HG03342 (cell line): ENCODE measurements around the gene MTPN.

Source experiments
- ATAC-seq: cut with Tn5 transposase; IDR thresholded peaks from one replicate; pipeline ENCODE4 v1.9.1; 2021; ENCODE audit warnings: mild to moderate bottlenecking, moderate library complexity; ENCODE audit not compliant: unreplicated experiment

MTPN gene

GRCh38 chr7:135977007-135977741, at the start of gene MTPN:
Gene MTPN, minus strand, starts transcription at chr7:135977359. Its CDS starts 259 bp downstream, at chr7:135977100.
- ATAC-seq: peak; percentile 52

- ATAC-seq: no peak
Observed at GRCh38 chr7:136026209-136026608, 49.0 kb upstream of the MTPN start.

DNA sequence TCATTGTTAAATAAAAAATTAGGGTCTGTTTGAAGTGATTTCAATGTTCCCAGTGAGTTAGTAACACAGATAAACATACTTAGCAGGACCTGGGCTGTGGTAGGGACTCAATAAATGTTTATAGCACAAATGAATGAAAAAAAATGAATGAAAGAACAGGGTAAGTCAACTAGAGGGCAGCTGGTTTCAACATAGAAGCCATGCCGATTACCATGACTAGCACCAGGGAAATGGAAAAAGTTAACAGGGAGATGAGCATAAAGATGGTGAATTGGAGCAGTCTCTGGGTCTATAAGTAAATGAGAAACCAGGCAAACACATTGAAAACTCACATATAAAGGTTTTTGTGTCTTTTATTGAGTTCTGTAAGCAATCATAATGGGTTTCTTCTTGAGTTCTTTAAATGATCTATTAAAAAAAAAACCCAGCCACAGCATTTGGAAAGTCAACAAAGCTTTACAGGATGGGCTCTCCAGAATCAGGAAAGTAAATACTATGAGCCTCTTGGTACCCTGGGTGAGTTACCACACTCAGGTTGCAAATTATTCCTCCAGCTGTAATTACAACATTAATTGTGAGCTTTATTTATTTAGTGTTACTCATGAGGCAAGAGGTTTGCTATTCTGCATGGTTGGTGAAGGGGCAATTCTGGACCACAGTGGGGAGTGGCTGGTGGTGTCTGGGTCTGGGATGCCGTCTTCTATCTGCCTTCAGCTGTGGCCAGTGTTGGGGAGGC, 46.1 kb upstream of the MTPN start:
- no peak for ATAC-seq

DNA sequence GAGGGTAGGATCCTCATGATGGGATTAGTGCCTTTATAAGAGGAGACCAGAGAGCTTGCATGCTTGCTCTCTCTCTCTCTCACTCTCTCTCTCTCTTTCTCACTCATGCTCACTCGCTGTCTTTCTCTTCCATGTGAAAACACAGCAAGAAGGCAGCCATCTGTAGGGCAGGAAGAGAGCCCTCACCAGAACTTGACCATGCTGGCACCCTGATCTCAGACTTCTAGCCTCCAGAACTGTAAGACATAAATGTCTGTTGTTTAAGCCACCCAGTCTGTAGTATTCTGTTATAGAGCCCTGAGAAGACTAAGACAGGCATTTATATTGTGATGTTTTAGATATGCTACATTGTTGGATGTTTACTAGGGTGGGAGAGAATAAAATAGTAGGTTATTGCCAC, 43.4 kb upstream of the MTPN start:
- ATAC-seq: no peak

GRCh38 chr7:136018104-136018503, 40.9 kb upstream of the MTPN start:
- ATAC-seq: no peak

DNA sequence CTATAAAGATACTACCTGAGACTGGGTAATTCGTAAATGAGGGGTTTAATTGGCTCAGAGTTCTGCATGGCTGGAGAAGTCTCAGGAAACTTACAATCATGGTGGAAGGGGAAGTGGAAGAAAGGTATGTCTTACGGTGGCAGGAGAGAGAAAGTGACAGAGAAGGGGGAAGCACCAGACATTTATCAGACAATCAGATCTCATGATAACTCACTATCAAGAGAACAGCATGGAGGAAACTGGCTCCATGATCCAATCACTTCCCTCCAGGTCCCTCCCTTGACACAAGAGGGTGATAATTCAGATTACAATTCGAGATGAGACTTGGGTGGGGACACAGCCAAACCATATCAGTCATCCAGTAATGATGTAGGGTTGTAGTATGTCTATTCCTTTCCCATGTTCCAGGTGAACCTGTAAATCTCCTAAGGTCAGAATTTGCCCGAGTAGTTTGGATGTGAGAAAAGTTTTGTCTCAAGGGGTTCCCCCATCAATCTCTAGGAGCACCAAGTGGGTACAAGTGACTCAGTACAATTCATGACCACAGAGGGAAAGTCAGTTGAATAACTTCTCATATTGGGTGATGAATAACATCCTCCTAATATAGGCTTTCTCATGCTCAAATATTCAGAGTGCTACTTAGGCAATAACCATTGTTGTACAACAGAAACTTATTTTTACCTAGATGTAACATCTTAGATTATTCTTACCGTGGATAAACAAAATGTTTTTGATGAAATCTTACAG, 39.7 kb upstream of the MTPN start:
- peak; percentile 55 for ATAC-seq

GRCh38 chr7:136015638-136016037, 38.5 kb upstream of the MTPN start:
- ATAC-seq: no peak

DNA sequence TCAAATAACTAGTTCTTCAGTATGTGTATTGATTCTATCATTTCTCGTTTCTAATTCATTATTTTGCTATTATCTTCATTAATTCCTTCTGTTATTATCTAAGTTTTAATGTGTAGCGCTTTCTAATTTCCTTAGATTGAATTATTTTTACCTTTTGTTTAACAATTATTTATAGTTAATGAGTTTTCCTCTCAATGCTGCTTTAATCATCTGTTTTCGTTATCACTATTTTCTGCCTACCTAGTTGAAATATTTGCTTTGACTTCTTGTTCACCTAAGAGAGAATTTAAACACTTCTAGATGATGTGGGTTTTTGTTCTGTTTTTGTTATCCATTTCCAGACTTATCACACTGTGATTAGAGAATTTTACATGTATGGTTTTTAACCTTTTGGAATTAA, 37.5 kb upstream of the MTPN start:
- no peak for ATAC-seq

- no peak for ATAC-seq
Observed at GRCh38 chr7:136012238-136012637, 35.1 kb upstream of the MTPN start.

GRCh38 chr7:136009488-136010079, 32.4 kb upstream of the MTPN start:
- ATAC-seq: no peak

- ATAC-seq: no peak
Observed at GRCh38 chr7:136006208-136006607, 29.0 kb upstream of the MTPN start.

DNA sequence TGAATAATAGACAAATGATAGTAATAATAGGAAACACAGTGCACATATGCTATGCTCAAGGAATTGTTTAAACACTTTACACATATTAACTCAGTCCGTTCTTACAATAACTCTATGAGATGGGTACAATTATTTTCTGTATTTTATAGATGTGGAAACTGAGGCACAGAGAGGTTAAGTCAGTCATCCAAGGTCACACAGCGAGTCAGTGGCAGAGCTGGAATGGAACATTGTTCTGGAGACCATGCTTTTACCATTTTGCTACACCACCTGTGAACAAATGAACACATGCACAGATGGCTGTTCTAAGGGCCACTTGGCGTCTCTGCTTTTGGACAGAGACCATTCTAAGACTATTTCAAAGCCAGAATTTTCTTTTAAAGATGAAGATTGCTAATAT, 26.9 kb upstream of the MTPN start:
- no peak for ATAC-seq

DNA sequence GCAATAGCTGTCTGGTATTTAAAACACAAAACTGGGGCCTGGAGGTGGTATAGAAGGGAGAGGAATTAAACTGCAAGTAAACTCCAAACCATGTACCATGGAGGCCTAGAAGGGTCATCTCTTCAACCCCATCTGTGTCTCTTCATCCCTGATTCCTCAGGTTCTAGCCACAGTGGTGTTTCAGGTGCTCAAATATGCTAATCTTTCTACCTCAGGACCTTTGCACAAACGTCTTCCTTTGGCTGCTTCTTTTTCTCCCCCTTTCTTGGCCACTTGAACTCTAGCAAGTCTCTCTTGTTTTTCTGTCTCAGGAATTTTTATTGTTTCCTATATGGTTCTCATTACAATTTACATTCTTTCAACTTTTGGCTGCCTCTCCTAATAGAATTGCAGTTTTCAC, 25.6 kb upstream of the MTPN start:
- ATAC-seq: no peak

GRCh38 chr7:136000288-136000913, 23.2 kb upstream of the MTPN start:
- no peak for ATAC-seq

- no peak for ATAC-seq
Observed at GRCh38 chr7:135998081-135998480, 20.9 kb upstream of the MTPN start.

DNA sequence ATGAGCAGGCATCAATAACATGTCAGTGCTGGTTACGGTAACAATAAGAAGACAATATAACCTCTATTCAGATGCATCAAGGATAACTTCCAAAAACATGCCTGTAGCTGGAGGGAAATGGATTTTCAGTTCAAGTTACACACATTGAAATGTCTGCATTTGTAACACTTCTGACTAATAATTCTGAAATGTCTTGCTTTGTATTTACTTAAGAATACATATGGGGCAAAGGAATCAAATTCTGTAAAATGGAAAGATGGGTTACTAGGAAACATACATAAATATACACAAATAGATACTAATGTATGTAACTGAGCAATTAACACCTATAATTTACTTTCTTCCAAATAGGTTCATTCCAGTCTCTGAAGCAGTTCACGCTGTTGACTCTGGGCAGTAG, 18.6 kb upstream of the MTPN start:
- no peak for ATAC-seq

DNA sequence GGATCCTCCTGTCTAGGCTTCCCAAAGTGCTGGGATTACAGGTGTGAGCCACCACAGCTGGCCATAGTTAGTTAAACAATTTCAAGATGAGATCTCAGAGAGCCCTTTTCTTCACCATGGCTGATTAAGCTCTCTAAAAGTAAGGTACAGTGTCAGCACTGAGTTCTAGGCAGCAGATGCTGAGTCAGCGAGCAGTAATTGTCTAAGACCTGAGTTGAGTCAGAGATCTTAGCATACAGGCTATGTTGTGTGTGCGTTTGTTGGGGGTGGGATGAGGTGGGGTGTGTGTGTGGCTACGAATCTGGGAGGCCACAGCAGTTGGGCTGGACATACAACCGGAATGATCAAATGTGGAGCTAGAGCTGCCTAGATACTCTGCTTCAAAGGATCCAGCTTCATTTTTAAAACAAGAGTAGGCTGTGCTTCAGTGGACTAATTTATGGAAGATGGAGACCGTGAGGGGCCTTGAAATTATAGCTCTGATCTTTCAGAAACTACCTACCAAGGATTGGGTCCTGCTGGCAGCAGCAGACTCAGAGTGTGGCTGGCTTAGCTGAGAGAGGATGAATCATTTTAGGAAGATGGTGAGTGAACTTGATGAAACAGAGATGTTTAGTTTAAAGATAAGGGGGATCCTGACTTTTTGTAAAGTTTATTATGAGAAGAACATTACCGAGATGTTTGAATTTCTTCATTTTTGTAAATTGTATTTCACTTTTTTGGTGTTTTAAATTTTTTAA, 17.5 kb upstream of the MTPN start:
- ATAC-seq: no peak

DNA sequence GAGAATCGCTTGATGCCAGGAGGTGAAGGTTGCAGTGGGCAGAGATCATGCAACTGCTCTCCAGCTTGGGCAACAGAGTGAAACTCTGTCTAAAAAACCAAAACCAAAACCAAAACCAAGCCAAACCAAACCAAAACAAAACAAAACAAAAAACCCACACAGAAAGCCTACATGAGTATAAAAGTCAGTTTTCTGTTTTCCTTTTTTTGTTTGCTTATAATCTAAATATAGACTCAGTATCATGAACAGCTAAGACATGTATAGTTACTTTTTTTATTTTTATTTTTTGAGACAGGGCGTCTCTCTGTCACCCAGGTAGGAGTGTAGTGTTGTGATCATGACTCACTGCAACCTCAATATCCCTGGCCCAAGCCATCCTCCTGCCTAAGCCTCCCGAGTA, 16.8 kb upstream of the MTPN start:
- ATAC-seq: peak; percentile 74

- no peak for ATAC-seq
Observed at GRCh38 chr7:135991906-135992305, 14.7 kb upstream of the MTPN start.

- ATAC-seq: no peak
Observed at GRCh38 chr7:135991322-135991721, 14.2 kb upstream of the MTPN start.
